ENCODE measurements around the gene TBC1D9.

DNA sequence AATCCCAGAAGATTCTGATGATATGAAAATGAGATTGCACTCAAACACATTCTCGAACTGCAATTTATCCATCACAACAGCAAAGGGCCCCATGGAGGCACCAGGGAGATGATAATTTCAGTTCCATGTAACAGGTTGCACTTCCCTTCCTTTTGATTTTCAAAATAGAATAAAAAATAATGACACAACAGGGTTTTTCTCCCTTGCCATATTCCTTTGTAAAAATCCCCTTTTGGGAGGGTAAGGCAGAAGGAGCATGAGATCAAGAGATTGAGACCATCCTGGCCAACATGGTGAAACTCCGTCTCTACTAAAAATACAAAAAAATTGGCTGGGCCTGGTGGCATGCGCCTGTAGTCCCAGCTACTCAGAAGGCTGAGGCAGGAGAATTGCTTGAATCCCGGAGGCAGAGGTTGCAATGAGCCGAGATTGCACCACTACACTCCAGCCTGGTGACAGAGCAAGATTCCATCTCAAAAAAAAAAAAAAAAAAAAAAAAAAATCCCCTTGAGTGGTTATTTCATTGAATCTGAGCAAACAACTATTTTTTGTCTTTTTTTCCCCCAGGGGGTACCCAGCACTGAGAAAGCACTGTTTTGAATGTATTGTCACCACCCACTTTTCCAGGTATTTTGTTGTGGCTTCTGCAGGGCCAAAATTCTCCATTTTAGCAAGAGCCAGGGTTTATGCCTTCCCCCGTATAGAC lies 26.7 kb downstream of the TBC1D9 start:
- TF ChIP-seq POLR2A (IDR thresholded peaks at IDR 0.05; ENCODE audit: low read depth, low read length) (no peak), POLR2AphosphoS5 (IDR thresholded peaks at IDR 0.05; ENCODE audit: low read depth, low read length) (no peak), TAF1 (IDR thresholded peaks at IDR 0.05; ENCODE audit: borderline replicate concordance, low read depth, low read length) (no peak)
